ENCODE data around the gene PODXL. TPM values are rescaled to one million over a fixed set of nuclear protein-coding genes. Genes with fewer than 3 reads are reported as not detected.

Gene PODXL
- total RNA-seq, 1 donor from 2014 or later: 59.0 TPM

DNA sequence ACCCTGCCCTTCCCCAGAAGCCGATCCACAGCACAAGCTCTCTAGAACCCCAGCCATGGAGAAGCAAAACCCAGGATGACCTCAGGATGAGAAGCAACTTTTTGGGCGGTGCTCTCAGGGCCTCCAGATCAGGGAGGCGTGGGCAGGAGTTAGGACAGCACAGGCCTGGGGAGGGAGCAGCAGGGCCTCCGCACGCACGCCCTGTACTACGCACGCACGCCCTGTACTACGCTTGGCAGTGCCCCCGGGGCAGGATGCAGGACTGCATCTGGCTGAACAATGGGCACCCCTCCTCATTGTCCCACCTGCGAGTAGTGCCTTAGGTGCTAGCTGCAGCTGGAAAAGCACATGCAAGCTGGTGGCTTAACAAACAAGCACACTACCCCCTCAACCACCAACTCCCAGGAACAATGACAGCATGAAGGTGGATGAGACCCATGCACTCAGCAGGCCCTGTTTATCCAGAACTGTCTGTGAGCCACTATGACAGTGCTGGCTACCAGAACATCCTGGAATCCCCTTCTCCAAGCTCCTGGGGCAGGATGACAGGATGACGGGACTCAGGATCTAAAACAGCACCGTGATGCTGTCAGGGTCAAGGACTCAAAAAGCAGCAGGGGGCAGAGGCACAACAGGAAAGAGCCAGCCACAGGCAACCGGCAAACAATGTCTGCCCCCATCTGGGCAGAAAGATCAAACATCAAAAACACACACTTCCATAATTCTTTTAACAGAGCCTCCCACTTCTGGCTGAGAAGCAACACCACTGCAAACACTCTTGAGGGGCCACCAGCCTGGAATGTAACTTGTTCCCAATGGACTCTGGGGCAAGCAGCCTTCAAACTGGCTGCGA lies 11.8 kb downstream of the PODXL start:
- peak; percentile 31 for DNase-seq (ENCODE audit: missing footprints)
- no peak for ATAC-seq
- intact Hi-C loops (cut with DNase I): no loop called here

DNA sequence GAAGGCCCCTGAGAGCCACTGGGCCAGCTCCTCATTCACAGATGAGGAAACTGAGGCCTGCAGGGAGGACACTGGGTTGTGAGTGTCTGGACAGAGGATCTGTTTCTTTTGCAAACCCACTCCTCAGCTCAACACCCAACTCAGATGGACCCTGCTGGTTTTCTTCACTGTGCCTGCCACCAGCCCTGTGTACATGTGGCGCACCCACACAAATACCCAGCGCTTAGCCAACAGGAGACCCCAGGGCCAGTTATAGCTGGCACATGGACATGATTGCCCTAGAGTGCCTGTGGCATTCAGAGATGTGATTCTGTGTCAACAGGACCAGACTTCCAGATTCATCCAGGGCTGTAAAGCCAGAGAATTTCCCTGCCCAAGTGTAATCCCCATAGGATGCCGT lies 12.4 kb downstream of the PODXL start:
- intact Hi-C loops (cut with DNase I): no loop called here
- ATAC-seq (no peak), DNase-seq (ENCODE audit: missing footprints) (no peak)

DNA sequence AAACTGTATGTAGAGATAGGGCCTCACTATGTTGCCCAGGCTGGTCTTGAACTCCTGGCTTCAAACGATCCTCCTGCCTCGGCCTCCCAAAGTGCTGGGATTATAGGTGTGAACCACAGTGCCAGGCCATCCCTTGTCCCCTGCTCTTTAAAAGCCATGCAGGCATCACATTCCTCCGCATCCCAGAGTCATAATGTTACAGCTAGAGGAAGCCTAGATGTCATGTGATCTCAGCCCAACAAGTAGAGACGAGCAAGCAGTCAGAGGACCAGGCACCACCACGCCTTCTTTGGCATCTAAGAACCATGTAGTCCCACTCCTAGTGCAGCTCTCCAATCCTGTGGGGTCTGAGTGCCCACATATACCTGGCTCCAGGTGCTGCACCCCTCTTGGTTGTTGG lies 13.1 kb downstream of the PODXL start:
- ATAC-seq (no peak), DNase-seq (ENCODE audit: missing footprints) (peak; percentile 11)
- intact Hi-C loops (cut with DNase I): no loop called here

GRCh38 chr7:131540491-131541162 lies 15.8 kb downstream of the PODXL start:
- DNase-seq (ENCODE audit: missing footprints) (peak; percentile 58), ATAC-seq (no peak)
- intact Hi-C loops (cut with DNase I): loop anchor here (2.0 kb wide), 1 partner anchor 18 kb away; no protein-coding TSS in a partner anchor

- peak; percentile 50 for DNase-seq (ENCODE audit: missing footprints)
- peak; percentile 72 for ATAC-seq
- intact Hi-C loops (cut with DNase I): no loop called here
Observed at GRCh38 chr7:131538813-131539179, 17.6 kb downstream of the PODXL start.

DNA sequence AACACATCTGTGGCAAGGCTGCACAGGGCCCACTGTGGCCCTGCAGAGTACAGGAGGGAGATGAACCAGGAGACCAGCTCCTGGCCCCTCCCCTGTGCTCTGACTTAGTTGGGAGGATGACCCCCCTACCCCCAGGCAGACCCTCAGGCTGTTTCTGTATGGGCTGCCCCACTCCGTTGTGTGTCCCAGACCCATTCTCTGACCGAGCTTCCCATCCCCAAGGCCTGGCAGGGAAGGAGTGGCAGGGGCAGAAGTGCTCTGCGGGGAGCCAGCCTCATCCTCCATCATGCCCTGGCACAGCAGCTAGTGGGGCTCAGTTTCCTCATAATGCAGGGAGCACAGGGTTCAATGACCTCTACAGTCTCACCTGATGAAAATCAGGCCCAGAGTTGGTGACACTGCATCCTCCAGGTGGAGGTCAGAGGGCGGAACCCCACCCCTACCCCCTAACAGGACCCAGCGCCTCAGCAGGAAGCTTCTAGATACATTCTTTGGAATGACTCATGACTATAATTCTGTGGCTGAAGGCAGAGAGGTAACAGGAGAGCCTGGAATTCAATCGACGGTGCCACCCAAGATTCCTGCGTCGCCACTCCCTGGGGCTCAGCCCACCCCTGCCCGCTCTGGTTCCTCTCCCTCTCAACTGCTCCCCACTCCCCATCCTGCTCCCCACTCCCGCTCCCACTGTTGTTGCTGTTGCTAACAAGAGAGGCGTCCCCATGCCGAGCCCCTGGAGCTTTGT lies 18.2 kb downstream of the PODXL start:
- ATAC-seq: peak; percentile 8
- intact Hi-C loops (cut with DNase I): no loop called here
- no peak for DNase-seq (ENCODE audit: missing footprints)

GRCh38 chr7:131537571-131537978 lies 18.9 kb downstream of the PODXL start:
- no peak for DNase-seq (ENCODE audit: missing footprints)
- ATAC-seq: no peak
- intact Hi-C loops (cut with DNase I): no loop called here

DNA sequence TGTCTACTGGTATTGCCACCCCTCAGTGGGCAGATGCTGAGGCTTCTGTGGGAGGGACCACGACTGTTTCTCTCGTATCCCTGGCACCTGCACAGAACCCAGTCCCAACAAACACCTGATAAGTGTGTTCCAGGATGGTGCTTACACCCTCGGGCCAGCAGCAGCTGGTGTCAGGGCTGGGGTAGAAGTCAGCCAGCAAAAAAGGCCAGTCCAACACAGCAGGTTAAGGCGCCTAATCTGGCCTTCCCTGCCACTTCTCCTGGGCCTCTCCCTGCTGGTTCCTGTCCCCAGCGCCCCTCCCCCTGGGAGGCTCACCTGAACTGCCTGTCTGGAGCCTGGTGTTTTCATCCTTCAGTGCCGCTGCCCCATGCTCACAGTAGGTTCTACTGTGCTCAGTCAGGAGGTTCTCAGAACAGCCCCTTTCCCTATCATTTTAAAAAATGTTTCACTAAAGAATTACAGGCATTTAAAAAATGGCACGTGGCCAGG lies 20.0 kb downstream of the PODXL start:
- intact Hi-C loops (cut with DNase I): no loop called here
- ATAC-seq (peak; percentile 32), DNase-seq (ENCODE audit: missing footprints) (peak; percentile 45)

DNA sequence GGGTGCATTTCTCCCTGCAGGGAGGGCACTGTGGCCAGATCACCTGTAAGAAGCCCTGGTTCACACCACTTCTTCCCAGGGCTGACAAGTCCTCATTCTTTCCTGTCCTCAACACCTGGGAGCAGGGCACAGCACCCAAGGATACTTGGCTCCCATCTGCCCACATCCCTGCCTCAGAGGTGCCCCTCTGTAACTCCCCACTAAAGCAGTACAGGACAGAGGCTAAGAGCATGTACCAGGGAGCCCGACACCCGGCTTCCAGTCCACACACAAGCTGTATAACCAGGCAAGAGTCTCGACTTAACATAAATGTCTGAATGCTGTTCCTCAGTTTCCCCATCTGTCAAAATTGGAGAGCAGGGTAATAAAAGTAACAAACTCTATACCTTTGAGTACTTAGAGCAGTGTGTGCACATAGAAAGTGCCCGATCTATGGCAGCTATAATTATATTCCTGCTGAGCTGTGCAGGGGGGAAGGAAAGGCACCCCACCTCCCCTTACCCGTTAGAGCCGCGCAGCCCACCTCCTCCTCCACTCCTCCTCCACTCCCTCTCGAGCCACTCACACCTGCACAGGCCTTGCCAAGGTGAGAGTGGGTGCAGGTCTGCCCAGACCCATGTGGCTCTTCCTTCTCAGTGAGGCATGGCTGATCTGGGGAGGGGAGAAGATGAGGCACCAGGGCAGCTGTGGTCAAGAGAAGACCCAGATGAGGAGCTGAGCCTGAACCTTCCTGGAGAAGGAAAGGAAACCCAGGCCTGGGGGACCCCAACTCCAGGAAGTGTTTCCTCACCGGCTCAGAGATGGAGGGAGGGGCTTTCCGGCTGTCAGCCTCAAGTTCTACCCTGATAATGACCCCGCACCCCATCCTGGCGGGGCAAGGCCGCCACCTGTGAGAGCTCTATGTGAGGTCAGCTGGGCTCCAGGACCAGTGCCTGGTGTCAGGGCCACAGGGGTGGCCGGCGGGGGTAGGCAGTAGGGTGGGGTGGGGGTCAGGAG lies 22.6 kb downstream of the PODXL start:
- no peak for ATAC-seq
- intact Hi-C loops (cut with DNase I): no loop called here
- peak; percentile 64 for DNase-seq (ENCODE audit: missing footprints)

DNA sequence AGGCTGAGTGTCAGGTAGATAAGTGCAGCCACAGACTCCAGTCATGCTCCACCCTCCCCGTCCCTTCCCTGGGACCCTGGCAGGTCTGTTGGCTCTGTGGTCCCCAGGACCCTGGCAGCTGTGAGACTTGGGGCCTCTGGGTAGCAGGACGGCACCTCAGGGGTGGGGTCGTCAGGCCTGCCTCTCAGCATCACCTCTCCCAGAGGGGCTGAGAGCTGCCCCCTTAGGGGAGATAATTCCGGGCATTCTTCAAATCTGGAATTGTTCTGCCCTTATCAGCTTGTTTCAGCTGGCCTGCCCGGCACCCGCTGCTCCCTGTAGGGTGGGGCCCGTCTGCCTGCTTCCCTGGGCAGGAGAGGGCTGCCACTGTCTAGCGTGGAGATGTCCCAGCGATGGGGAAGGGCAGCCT lies 23.3 kb downstream of the PODXL start:
- ATAC-seq (peak; percentile 27), DNase-seq (ENCODE audit: missing footprints) (peak; percentile 65)
- intact Hi-C loops (cut with DNase I): no loop called here

DNA sequence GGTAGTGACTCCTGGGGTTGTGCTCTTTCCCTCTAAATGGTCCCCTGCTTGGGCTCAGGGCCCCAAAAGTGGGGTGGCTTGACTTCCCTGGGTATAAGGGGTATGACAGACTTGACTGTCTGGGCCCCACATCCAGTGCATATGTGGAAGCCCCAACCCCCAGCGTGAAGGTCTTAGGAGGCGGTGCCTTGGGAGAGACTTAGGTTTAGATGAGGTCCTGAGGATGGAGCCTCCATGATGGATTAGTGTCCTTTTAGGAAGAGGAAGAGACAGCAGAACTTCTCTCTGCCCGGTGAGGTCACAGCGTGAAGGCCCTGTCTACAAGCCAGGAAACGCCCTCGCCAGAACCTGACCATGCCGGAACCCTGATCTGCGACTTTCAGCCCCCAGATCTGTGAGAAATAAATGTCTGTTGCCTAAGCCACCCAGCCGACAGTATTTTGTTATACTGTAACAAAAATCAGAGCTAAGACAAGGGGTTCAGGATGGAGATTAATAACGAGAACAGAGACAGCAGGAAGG lies 23.8 kb downstream of the PODXL start:
- DNase-seq (ENCODE audit: missing footprints) (peak; percentile 17), ATAC-seq (no peak)
- intact Hi-C loops (cut with DNase I): no loop called here

GRCh38 chr7:131530137-131530536 lies 26.3 kb downstream of the PODXL start:
- ATAC-seq: no peak
- intact Hi-C loops (cut with DNase I): no loop called here
- DNase-seq (ENCODE audit: missing footprints): peak; percentile 26

- DNase-seq (ENCODE audit: missing footprints) (peak; percentile 16), ATAC-seq (no peak)
- intact Hi-C loops (cut with DNase I): no loop called here
Observed at GRCh38 chr7:131529617-131530016, 26.8 kb downstream of the PODXL start.

- DNase-seq (ENCODE audit: missing footprints) (peak; percentile 37), ATAC-seq (no peak)
- intact Hi-C loops (cut with DNase I): no loop called here
Observed at GRCh38 chr7:131529179-131529578, 27.2 kb downstream of the PODXL start.

DNA sequence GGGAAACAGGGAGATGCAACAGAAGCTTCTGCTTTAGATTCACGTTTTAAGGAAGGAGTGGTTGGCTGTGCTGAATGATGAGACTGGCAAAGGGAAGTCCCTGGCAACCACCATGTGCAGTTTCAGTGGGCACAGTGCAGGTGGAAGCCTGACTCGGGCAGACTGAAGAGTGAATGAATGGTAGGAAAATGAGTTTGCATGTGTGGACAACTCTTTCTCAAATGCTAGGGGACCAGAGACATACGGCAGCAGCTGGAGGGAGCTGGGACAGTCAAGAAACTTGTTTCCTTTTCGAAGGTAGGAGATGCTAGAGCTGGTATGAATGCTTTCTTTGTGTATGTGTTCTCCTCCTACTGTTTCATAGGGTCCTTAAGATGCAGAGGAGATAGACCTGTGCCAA lies 29.0 kb downstream of the PODXL start:
- DNase-seq (ENCODE audit: missing footprints) (no peak), ATAC-seq (no peak)
- intact Hi-C loops (cut with DNase I): no loop called here

GRCh38 chr7:131525820-131526219 lies 30.6 kb downstream of the PODXL start:
- no peak for DNase-seq (ENCODE audit: missing footprints)
- intact Hi-C loops (cut with DNase I): no loop called here
- ATAC-seq: no peak

GRCh38 chr7:131524703-131525102 lies 31.7 kb downstream of the PODXL start:
- intact Hi-C loops (cut with DNase I): no loop called here
- ATAC-seq (no peak), DNase-seq (ENCODE audit: missing footprints) (no peak)

DNA sequence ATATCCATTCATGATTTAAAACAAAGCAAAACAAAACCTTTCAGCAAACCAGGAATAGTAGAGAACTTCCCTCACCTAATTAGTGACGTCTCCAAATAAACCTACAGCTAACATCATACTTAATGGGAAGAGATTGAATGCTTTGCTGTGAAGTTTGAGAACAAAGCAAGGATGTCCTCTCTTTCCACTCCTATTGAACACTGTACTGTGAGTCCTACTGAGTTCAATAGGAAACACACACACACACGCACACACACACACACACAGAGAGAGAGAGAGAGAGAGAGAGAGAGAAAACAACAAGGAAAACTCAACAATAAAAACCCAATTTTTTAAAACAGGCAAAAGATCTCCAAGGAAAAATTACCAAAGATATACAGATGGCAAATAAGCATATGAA lies 32.3 kb downstream of the PODXL start:
- intact Hi-C loops (cut with DNase I): no loop called here
- ATAC-seq (no peak), DNase-seq (ENCODE audit: missing footprints) (no peak)
